IMR-90 (cell line): ENCODE results near the gene YAE1.

Experiments used
- CEBPB ChIP-seq: IDR thresholded peaks from 2 replicates; pipeline ENCODE4 v1.6.1; 2012; ENCODE audit warnings: low read depth, low read length, improper control_type of control experiment
- CHD1 ChIP-seq: IDR thresholded peaks from 2 replicates; pipeline ENCODE4 v1.6.1; 2012; ENCODE audit warnings: low read depth, low read length, improper control_type of control experiment
- POLR2A ChIP-seq: IDR thresholded peaks from 2 replicates; pipeline ENCODE4 v1.6.1; 2012; ENCODE audit warnings: mild to moderate bottlenecking, low read depth, low read length
- RAD21 ChIP-seq: IDR thresholded peaks from 2 replicates; pipeline ENCODE4 v1.6.1; 2012; ENCODE audit warnings: low read length, improper control_type of control experiment
- TF ChIP-seq, protein P1 (sequence below): conservative IDR thresholded peaks from 2 replicates; pipeline ENCODE4 v1.5.1; 2012; ENCODE audit warnings: mild to moderate bottlenecking, low read depth, low read length, improper control_type of control experiment

DNA sequence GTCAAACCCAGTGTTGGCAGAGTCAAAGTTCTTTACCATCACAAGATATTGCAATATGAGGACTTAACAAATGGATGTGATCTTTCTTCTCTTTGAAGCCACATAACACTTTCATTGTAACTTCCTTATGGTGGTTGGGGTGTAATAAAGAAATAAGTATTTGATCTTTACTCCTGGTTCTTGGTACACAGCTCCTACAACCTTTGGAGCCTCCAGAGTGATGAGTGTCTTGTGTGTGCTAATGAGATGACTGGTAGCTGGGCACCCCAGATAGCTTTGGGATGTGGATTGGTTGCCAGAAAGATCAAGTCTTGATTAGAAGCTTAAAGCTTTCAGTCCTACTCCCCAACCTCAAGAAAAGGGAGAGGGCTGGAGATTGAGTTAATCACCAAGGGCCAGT, 31.1 kb upstream of the YAE1 start:
- TF ChIP-seq, protein P1, sequence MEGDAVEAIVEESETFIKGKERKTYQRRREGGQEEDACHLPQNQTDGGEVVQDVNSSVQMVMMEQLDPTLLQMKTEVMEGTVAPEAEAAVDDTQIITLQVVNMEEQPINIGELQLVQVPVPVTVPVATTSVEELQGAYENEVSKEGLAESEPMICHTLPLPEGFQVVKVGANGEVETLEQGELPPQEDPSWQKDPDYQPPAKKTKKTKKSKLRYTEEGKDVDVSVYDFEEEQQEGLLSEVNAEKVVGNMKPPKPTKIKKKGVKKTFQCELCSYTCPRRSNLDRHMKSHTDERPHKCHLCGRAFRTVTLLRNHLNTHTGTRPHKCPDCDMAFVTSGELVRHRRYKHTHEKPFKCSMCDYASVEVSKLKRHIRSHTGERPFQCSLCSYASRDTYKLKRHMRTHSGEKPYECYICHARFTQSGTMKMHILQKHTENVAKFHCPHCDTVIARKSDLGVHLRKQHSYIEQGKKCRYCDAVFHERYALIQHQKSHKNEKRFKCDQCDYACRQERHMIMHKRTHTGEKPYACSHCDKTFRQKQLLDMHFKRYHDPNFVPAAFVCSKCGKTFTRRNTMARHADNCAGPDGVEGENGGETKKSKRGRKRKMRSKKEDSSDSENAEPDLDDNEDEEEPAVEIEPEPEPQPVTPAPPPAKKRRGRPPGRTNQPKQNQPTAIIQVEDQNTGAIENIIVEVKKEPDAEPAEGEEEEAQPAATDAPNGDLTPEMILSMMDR, result no peak
- TF ChIP-seq CHD1 (no peak), CEBPB (no peak), POLR2A (no peak), RAD21 (no peak)
